Nephron (organoid): ENCODE data around the gene TNIP1.
A peak's percentile ranks its signal among the peaks of the same experiment; 100 is the strongest.

ENCODE experiments used
- H3K27ac Mint-ChIP-seq, 3 experiments: 2 replicates each; pipeline ENCODE4 v1.8.0; 2020; ENCODE audit warnings: mixed read lengths in 3 of 3, mild to moderate bottlenecking in 2 of 3, moderate library complexity in 1 of 3
- H3K27me3 Mint-ChIP-seq: 2 replicates; pipeline ENCODE4 v1.8.0; 2021; ENCODE audit warnings: low read depth, mild to moderate bottlenecking, moderate library complexity, mixed read lengths
- H3K36me3 Mint-ChIP-seq: 2 replicates; pipeline ENCODE4 v1.8.0; 2020; ENCODE audit warnings: low read depth, mixed read lengths
- H3K4me1 Mint-ChIP-seq: 2 replicates; pipeline ENCODE4 v1.8.0; 2020; ENCODE audit warnings: mixed read lengths
- H3K4me3 Mint-ChIP-seq, 3 experiments: 2 replicates each; pipeline ENCODE4 v1.8.0; 2020; ENCODE audit warnings: mild to moderate bottlenecking in 3 of 3, mixed read lengths in 3 of 3, moderate library complexity in 2 of 3
- H3K9me3 Mint-ChIP-seq: 2 replicates; pipeline ENCODE4 v1.8.0; 2020; ENCODE audit warnings: mixed read lengths
- CTCF ChIP-seq, 3 experiments: fragments of 200-600 bp; sonication (generic); IDR thresholded peaks; one replicate each; pipeline ENCODE4 v1.5.0; 2021; ENCODE audit warnings: antibody characterized with exemption in 3 of 3; ENCODE audit not compliant: unreplicated experiment in 3 of 3

The TNIP1 gene

DNA sequence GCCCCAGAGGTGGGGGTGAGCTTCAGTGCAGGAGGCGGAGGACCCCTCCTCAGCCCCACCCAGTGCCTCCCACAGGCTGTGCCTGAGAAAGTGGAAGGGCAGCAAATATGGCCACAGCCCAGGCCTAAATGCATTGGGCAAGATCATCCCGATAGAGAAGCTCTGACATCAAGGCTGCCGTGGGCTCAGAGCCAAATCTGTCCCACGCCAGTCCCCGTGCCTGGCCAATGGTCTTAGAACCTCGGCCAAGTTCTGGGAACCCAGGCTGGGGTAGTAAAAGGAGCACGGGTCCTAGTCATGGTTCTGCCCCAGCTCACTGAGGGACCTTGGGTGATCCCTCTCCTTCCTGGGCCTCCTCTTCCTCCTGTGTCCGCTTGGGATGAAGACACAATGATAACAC, 27.7 kb upstream of the TNIP1 start:
- Mint-ChIP-seq H3K27ac (peak overlapping the region in 1 of 3 experiments; percentile 1), H3K9me3 (no peaks in the 10 kb centered on the region), H3K27me3 (no peaks in the 10 kb centered on the region), H3K4me3 (no peak overlapping the region), H3K4me1 (peaks cover 31% of the 10 kb centered on the region), H3K36me3 (peaks cover 56% of the 10 kb centered on the region)
- no peak for TF ChIP-seq CTCF (IDR thresholded peaks at IDR 0.05; ENCODE audit: unreplicated experiment in 3 of 3)

- H3K27ac Mint-ChIP-seq: peak overlapping the region in 1 of 3 experiments; percentile 1
- peaks cover 34% of the 10 kb centered on the region for H3K4me1 Mint-ChIP-seq
- no peaks in the 10 kb centered on the region for H3K27me3 Mint-ChIP-seq
- no peaks in the 10 kb centered on the region for H3K9me3 Mint-ChIP-seq
- TF ChIP-seq CTCF (IDR thresholded peaks at IDR 0.05; ENCODE audit: unreplicated experiment in 3 of 3): no peak
- no peak overlapping the region for H3K4me3 Mint-ChIP-seq
- peaks cover 59% of the 10 kb centered on the region for H3K36me3 Mint-ChIP-seq
These were observed 27.1 kb upstream of the TNIP1 start for GRCh38 chr5:151107738-151108520.

- H3K27me3 Mint-ChIP-seq: no peaks in the 10 kb centered on the region
- H3K27ac Mint-ChIP-seq: no peak overlapping the region
- H3K4me3 Mint-ChIP-seq: no peak overlapping the region
- peaks cover 34% of the 10 kb centered on the region for H3K4me1 Mint-ChIP-seq
- no peak for TF ChIP-seq CTCF (IDR thresholded peaks at IDR 0.05; ENCODE audit: unreplicated experiment in 3 of 3)
- H3K9me3 Mint-ChIP-seq: no peaks in the 10 kb centered on the region
- peaks cover 55% of the 10 kb centered on the region for H3K36me3 Mint-ChIP-seq
These were observed 26.2 kb upstream of the TNIP1 start for GRCh38 chr5:151107084-151107483.

GRCh38 chr5:151106509-151106908, 25.7 kb upstream of the TNIP1 start:
- no peak overlapping the region for H3K27ac Mint-ChIP-seq
- H3K9me3 Mint-ChIP-seq: no peaks in the 10 kb centered on the region
- H3K36me3 Mint-ChIP-seq: peaks cover 61% of the 10 kb centered on the region
- no peaks in the 10 kb centered on the region for H3K27me3 Mint-ChIP-seq
- H3K4me1 Mint-ChIP-seq: peaks cover 40% of the 10 kb centered on the region
- no peak for TF ChIP-seq CTCF (IDR thresholded peaks at IDR 0.05; ENCODE audit: unreplicated experiment in 3 of 3)
- no peak overlapping the region for H3K4me3 Mint-ChIP-seq

DNA sequence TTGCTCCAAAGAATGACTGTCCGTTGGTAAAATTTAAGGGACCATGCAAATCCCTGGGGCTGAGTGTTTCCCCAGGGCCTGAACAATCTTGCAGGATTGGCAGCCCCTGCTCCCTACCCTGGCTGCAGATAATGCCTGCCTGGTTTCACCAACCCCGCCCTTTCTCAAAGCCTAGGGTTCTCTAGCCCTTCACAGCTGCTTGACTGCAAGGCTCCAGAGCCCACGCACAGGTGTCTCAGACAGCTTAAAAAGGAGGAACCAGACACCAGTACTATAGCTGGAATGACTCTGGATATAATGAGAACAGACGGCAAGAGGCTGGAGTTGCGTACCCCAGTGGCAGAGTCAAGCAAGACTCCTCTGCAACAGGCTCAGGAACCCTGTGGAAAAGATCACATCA, 25.2 kb upstream of the TNIP1 start:
- no peaks in the 10 kb centered on the region for H3K9me3 Mint-ChIP-seq
- peaks cover 63% of the 10 kb centered on the region for H3K36me3 Mint-ChIP-seq
- no peaks in the 10 kb centered on the region for H3K27me3 Mint-ChIP-seq
- TF ChIP-seq CTCF (IDR thresholded peaks at IDR 0.05; ENCODE audit: unreplicated experiment in 3 of 3): no peak
- H3K4me1 Mint-ChIP-seq: peaks cover 41% of the 10 kb centered on the region
- H3K4me3 Mint-ChIP-seq: no peak overlapping the region
- H3K27ac Mint-ChIP-seq: no peak overlapping the region

GRCh38 chr5:151105561-151105960, 24.7 kb upstream of the TNIP1 start:
- Mint-ChIP-seq H3K4me1 (peaks cover 45% of the 10 kb centered on the region), H3K27ac (no peak overlapping the region), H3K4me3 (no peak overlapping the region)

More at GRCh38 chr5:151105561-151105960, 24.7 kb upstream of the TNIP1 start:
- Mint-ChIP-seq H3K9me3 (no peaks in the 10 kb centered on the region), H3K27me3 (no peaks in the 10 kb centered on the region), H3K36me3 (peaks cover 63% of the 10 kb centered on the region)
- no peak for TF ChIP-seq CTCF (IDR thresholded peaks at IDR 0.05; ENCODE audit: unreplicated experiment in 3 of 3)
